ENCODE data around the gene STK32A.

The STK32A gene

GRCh38 chr5:147259837-147260236, 25.0 kb downstream of the STK32A start:
- DNase-seq (ENCODE audit: low spot score) = no peak

DNA sequence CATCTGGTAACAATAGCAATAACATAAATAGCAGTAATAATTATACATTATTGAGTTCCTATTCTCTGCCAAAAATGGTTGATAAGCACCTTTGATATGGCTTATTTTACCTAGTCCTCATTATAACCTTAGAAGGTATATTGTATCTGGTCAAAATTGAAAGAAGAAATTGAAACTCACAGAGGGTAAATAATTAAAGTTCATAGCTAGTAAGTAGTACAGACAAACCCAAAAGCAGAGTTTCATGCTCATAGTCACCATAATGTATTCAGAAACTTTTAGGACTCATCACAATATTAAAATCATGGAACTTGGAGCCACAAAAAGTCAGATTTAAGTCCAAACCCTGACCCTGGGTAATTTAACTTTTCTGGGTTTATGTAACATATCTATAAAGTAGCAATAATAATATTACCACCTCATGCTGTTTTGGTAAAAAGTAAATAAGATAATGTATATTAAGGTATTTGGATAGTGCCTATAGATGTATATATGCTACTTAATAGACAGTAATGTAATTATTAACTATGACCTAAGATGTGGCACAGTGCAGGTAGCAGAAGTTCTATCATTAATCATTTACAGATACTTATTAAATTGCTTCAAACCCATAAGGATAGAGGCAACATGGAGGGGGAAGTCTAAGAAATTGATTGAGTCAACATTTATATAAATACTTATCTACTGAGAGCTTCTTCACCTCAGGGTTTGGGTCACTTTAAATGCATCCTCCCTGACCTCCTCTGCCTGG, 32.4 kb downstream of the STK32A start:
- DNase-seq (ENCODE audit: low spot score) = no peak

- DNase-seq (ENCODE audit: low spot score) = no peak
These were observed 41.7 kb downstream of the STK32A start for GRCh38 chr5:147276497-147276896.

- DNase-seq (ENCODE audit: low spot score) = no peak
These were observed 51.5 kb downstream of the STK32A start for GRCh38 chr5:147286296-147286695.

GRCh38 chr5:147287110-147287509, 52.3 kb downstream of the STK32A start:
- no peak for DNase-seq (ENCODE audit: low spot score)

DNA sequence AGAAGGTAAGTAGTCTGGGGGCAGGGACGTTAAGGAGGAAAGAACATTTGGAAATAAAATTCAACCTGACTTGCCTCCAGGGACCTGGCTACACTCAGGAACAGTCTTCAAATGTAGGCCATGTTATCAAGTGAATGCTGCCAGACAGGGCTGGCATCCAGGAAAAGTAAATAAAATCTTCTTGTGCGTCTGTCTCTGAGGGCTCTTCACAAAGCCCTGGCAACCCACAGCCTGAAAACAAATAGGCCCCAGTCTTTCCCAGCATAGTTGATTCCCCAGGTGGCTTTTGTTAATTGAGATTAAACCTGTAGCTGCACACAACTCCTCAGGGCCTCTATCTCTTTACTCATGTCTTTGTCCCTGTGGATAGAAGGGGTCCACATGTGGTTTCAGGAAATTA, 55.4 kb downstream of the STK32A start:
- no peak for DNase-seq (ENCODE audit: low spot score)

GRCh38 chr5:147303251-147303650, 68.4 kb downstream of the STK32A start:
- no peak for DNase-seq (ENCODE audit: low spot score)

GRCh38 chr5:147303976-147304375, 69.2 kb downstream of the STK32A start:
- no peak for DNase-seq (ENCODE audit: low spot score)

DNA sequence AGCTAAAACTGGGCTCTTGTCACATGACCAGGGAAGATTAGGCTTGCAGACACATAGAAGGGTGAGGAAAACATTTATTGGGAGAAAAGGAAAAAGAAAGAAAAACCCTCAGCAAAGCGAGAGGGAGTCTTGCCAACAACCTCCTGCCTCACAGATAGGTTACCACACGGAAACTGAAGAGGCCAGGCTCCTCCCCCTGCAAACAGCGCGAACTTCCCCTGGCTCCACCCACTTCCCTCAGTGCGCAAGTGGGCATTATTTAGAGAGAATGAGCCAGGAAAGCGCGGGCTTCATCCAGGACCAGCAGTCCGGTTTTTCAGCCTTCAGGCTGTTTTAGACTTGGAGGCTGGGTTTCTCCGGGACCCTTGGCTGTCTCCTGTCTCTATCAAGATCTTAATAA, 70.3 kb downstream of the STK32A start:
- no peak for DNase-seq (ENCODE audit: low spot score)

GRCh38 chr5:147306351-147306750, 71.5 kb downstream of the STK32A start:
- no peak for DNase-seq (ENCODE audit: low spot score)

GRCh38 chr5:147307170-147307569, 72.3 kb downstream of the STK32A start:
- no peak for DNase-seq (ENCODE audit: low spot score)

- no peak for DNase-seq (ENCODE audit: low spot score)
These were observed 74.8 kb downstream of the STK32A start for GRCh38 chr5:147309621-147310020.

DNA sequence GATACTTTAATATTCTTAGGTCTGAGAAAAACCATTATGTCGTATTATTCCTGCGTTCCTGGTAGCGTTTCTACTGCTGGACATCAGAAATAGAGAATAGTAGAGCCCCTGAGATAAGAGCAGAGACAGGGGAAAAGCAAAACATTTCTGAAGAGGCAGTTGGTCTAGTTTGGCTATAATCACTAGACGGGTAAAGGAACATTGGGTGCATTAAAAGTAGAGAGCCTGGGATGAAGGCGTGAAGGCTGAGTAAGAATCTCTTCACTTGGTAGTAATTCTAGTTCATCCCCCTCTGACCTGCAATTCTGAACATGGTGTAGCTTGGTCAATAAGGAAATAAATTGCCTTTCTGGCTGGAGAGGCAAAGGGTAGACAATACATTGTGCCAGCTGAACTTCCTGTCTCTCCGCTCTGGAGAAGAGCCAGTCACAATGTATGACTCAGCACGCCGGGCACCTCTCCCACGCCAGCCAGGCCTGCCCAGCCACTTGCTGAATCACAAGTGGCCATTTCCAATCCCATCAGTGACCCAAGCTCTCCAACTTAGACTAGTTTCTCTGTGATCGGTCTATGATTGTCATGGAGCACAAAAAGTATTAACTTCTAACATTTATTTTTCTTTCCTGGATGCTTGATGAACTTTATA, 75.4 kb downstream of the STK32A start:
- no peak for DNase-seq (ENCODE audit: low spot score)

- no peak for DNase-seq (ENCODE audit: low spot score)
These were observed 83.3 kb downstream of the STK32A start for GRCh38 chr5:147317978-147318684.

- no peak for DNase-seq (ENCODE audit: low spot score)
These were observed 86.7 kb downstream of the STK32A start for GRCh38 chr5:147321569-147321968.

DNA sequence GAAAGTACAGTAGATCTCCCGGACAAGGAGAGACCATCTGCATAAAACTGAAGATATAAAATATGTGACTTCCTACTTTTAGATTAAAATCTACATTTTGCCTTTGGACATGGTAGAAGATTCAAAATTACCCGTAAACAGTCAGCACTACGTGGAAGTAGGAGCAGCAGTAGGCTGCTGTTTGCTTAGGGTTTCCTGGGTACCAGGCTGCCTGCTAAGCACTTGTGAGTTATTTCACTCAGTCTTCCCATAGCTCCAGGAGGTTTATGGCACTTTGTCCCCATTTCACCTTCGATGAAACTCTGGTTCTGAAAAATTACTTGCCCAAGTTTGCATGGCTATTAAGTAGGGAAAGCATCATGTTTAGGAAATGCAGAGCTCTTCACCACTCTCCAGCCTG, 92.6 kb downstream of the STK32A start:
- DNase-seq (ENCODE audit: low spot score) = no peak

DNA sequence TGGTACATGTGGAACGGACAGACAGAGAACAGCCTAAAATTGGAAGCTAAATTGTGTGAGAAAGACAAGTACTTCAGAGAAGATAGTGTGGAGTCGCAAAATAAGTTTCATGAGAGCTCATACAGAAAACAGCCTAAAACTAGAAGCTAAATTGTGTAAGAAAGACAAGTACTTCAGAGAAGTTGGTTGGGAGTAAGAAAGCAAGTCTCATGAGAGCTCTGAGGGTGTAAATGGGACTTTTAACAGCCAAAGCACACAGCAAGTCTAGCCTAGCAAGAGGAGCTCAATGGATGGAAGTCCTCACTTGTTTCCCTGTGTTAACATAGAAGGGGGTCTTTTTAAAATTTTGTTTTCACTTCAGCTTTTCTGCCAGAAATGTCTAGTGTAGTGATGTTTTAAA, 93.1 kb downstream of the STK32A start:
- no peak for DNase-seq (ENCODE audit: low spot score)

DNA sequence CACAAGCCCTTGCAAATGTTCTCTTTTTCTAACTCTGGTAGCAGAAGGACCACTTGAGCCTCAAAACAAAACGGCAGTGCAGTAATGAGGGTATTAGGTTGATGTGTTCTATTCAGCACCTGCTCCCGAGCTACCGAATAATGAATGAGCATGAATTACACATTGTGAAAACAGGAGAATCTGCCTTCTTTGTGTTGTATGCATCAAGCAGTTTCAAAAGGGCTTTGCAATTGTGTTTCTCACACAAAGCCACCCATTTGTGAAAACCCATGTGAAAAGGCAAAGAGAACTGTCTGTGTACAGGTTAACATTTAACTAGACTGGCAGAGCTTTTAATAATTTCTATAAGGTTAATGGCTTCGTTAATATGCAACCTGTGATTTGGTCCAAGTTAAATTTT, 97.8 kb downstream of the STK32A start:
- no peak for DNase-seq (ENCODE audit: low spot score)

GRCh38 chr5:147336876-147337275, 102.0 kb downstream of the STK32A start:
- DNase-seq (ENCODE audit: low spot score) = no peak

DNA sequence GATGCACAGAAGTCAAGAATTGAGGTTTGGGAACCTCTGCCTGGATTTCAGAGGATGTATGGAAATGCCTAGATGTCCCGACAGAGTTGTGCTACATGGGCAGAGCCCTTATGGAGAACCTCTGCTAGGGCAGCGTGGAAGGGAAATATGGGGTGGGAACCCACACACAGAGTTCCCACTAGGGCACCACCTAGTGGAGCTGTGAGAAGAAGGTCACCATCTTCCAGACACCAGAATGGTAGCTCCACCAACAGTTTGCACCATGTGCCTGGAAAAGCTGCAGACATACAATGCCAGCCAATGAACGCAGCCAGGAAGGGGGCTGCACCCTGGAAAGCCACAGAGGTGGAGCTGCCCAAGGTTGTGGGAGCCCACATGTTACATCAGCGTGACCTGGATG, 104.5 kb downstream of the STK32A start:
- no peak for DNase-seq (ENCODE audit: low spot score)

- DNase-seq (ENCODE audit: low spot score) = no peak
These were observed 106.1 kb downstream of the STK32A start for GRCh38 chr5:147340941-147341340.

DNA sequence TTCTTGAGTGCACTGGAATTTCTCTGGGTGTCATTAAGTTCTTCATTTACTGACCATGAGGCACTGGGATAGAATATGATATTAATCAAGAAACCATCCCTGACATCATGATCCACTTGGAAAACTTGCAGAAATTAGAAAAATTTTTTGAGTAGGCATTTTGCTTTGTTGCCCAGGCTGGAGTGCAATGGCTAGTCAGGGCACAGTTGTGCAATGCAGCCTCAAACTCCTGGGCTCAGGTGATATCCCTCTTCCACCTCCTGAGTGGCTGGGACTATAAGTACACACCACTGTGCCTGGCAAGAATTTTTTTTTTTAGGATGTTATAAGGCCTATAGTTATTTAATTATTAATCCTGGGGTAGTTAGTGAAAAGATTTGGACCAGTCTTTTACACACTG, 106.5 kb downstream of the STK32A start:
- DNase-seq (ENCODE audit: low spot score) = no peak

- DNase-seq (ENCODE audit: low spot score) = no peak
These were observed 110.0 kb downstream of the STK32A start for GRCh38 chr5:147344861-147345260.
